HT1080 (cell line): Measurements from ENCODE around the gene NXF3. TPM values are rescaled to one million over a fixed set of nuclear protein-coding genes. Genes with fewer than 3 reads are reported as not detected.
"Not testable (repeated sequence)": the region's sequence is repeated elsewhere in the genome, so short reads cannot be mapped to it uniquely, and the experiment has no call there.

Experiments used
- DNase-seq: peaks from one replicate; pipeline ENCODE4 v3.0.0-alpha.2; 2015; ENCODE audit warnings: low read depth
- total RNA-seq: library from RNA; depleted of rRNA; stranded (reverse); fragments of >200 nt; shearing (Covaris generic); gene quantifications from 2 replicates; pipeline ENCODE4 v1.2.3, GENCODE V29; 2014; rRNA removed

The NXF3 gene
- total RNA-seq, 1 experiment from 2014 or later, result 0.85 TPM

GRCh38 chrX:103051260-103051789 lies 41.6 kb downstream of the NXF3 start:
- no peak for DNase-seq

DNA sequence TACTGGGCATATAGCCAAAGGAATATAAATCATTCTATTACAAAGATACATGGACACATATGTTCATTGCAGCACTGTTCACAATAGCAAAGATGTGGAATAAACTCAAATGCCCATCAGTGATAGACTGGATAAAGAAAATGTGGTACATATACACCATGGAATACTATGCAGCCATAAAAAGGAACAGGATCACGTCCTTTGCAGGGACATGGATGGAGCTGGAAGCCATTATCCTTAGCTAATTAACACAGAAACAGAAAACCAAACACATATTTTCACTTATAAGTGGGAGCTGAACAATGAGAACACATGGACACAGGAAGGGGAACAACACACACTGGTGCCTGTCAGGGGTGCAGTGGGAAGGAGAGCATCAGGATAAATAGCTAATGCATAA lies 59.6 kb downstream of the NXF3 start:
- DNase-seq, result not testable (repeated sequence)

Other genes with a start within 250 kb of the NXF3 start
- gene RAB40AL, start 155.9 kb downstream of the NXF3 start, total RNA-seq, result 0.13 TPM in 1 of 2 replicates, not detected in the other
- 112 and 123 TPM in 2 replicates for gene BEX1, start 29.0 kb downstream of the NXF3 start, total RNA-seq
- 0.90 TPM in 1 of 2 replicates, not detected in the other for gene BEX4, start 122.0 kb upstream of the NXF3 start, total RNA-seq
- 46.8 and 48.9 TPM in 2 replicates for gene TCEAL8, start 162.0 kb upstream of the NXF3 start, total RNA-seq
- gene TCEAL5, start 183.6 kb upstream of the NXF3 start, total RNA-seq, result not detected in 2 replicates
- gene BEX2, start 217.8 kb upstream of the NXF3 start, total RNA-seq, result 2.0 and 2.9 TPM in 2 replicates
- not detected in 2 replicates for gene TCEAL7, start 237.1 kb upstream of the NXF3 start, total RNA-seq